CD14-positive monocyte (primary cell): ENCODE results near the gene PDE4B. TPM values are rescaled to one million over a fixed set of nuclear protein-coding genes. Genes with fewer than 3 reads are reported as not detected.

Source experiments
- DNase-seq, 3 donors: peaks; one replicate each; pipeline ENCODE4 v3.0.0-alpha.2; 2011 to 2022
- H2AFZ ChIP-seq: 2 replicates; pipeline ENCODE4 v1.6.0; 2012; ENCODE audit warnings: mild to moderate bottlenecking, low read depth, low read length, inconsistent platforms; ENCODE audit not compliant: insufficient read depth, poor library complexity, severe bottlenecking
- H3K27ac ChIP-seq, 2 donors: 1 replicate in 1 of 2; 2 replicates in 1 of 2; pipeline ENCODE4 v1.5.1; 2012 to 2013; ENCODE audit warnings: low read length in 2 of 2, control low read depth in 1 of 2, inconsistent platforms in 1 of 2, low read depth in 1 of 2, mild to moderate bottlenecking in 1 of 2
- H3K27me3 ChIP-seq, 2 donors: one replicate each; pipeline versions ENCODE4 v1.6.0 to v1.6.1; 2011 to 2013; ENCODE audit warnings: low read length in 2 of 2; ENCODE audit not compliant: control insufficient read depth in 2 of 2, insufficient read depth in 2 of 2
- H3K36me3 ChIP-seq, 2 donors: replicated peaks in 1 of 2; 1 replicate in 1 of 2; 2 replicates in 1 of 2; pipeline versions ENCODE4 v1.5.1 to v1.6.1; 2012 to 2013; ENCODE audit warnings: low read length in 2 of 2, control low read depth in 1 of 2, inconsistent platforms in 1 of 2, mild to moderate bottlenecking in 1 of 2; ENCODE audit not compliant: insufficient read depth in 2 of 2, control insufficient read depth in 1 of 2
- H3K4me1 ChIP-seq, 2 donors: 1 replicate in 1 of 2; 2 replicates in 1 of 2; pipeline versions ENCODE4 v1.5.1 to v1.6.1; 2012 to 2013; ENCODE audit warnings: low read length in 2 of 2, control low read depth in 1 of 2, inconsistent platforms in 1 of 2, mild to moderate bottlenecking in 1 of 2, moderate library complexity in 1 of 2; ENCODE audit not compliant: insufficient read depth in 2 of 2, control insufficient read depth in 1 of 2
- H3K4me2 ChIP-seq: replicated peaks from 2 replicates; pipeline ENCODE3; 2012; ENCODE audit warnings: low read length, moderate library complexity, mild to moderate bottlenecking; ENCODE audit not compliant: poor library complexity, severe bottlenecking; ENCODE audit errors: extremely low read depth
- H3K4me3 ChIP-seq, 3 experiments: fragments of 200-600 bp in 1 of 3; sonication (generic) in 1 of 3; replicated peaks in 1 of 3; 1 replicate in 2 of 3; 2 replicates in 1 of 3; pipeline ENCODE4 v1.5.1; 2011 to 2013; ENCODE audit warnings: low read length in 3 of 3, mild to moderate bottlenecking in 3 of 3, control low read depth in 2 of 3, low read depth in 2 of 3, inconsistent platforms in 1 of 3, moderate library complexity in 1 of 3
- H3K79me2 ChIP-seq: 2 replicates; pipeline ENCODE4 v1.6.0; 2012; ENCODE audit warnings: mild to moderate bottlenecking, control low read depth, inconsistent platforms, low read length, moderate library complexity; ENCODE audit not compliant: insufficient read depth
- H3K9ac ChIP-seq: 2 replicates; pipeline ENCODE4 v1.6.0; 2017; ENCODE audit warnings: low read length, mild to moderate bottlenecking; ENCODE audit not compliant: insufficient read depth, poor library complexity, severe bottlenecking
- H3K9me3 ChIP-seq, 2 donors: replicated peaks in 1 of 2; 1 replicate in 1 of 2; 2 replicates in 1 of 2; pipeline versions ENCODE4 v1.5.1 to v1.6.1; 2012 to 2013; ENCODE audit warnings: low read length in 2 of 2, control low read depth in 1 of 2; ENCODE audit not compliant: control insufficient read depth in 1 of 2, insufficient read depth in 1 of 2
- H4K20me1 ChIP-seq: 2 replicates; pipeline ENCODE4 v1.6.0; 2012; ENCODE audit warnings: mild to moderate bottlenecking, low read length, control low read depth, moderate library complexity; ENCODE audit not compliant: insufficient read depth
- H3K27ac Mint-ChIP-seq, 7 donors: one replicate each; pipeline ENCODE4 v1.8.0; 2020; ENCODE audit warnings: mild to moderate bottlenecking in 7 of 7, mixed read lengths in 7 of 7, moderate library complexity in 6 of 7, inconsistent platforms in 2 of 7
- H3K27me3 Mint-ChIP-seq, 3 donors: one replicate each; pipeline ENCODE4 v1.8.0; 2021 to 2022; ENCODE audit warnings: low read depth in 3 of 3, mild to moderate bottlenecking in 3 of 3, mixed read lengths in 3 of 3, moderate library complexity in 3 of 3, inconsistent platforms in 1 of 3
- H3K36me3 Mint-ChIP-seq, 2 donors: one replicate each; pipeline ENCODE4 v1.8.0; 2020; ENCODE audit warnings: mixed read lengths in 2 of 2, inconsistent platforms in 1 of 2, mild to moderate bottlenecking in 1 of 2
- H3K4me1 Mint-ChIP-seq: one replicate; pipeline ENCODE4 v1.8.0; 2020; ENCODE audit warnings: mild to moderate bottlenecking, mixed read lengths
- H3K4me3 Mint-ChIP-seq, 2 donors: one replicate each; pipeline ENCODE4 v1.8.0; 2020; ENCODE audit warnings: mild to moderate bottlenecking in 2 of 2, mixed read lengths in 2 of 2, moderate library complexity in 1 of 2
- H3K9me3 Mint-ChIP-seq, 7 donors: one replicate each; pipeline ENCODE4 v1.8.0; 2020 to 2022; ENCODE audit warnings: mixed read lengths in 7 of 7, mild to moderate bottlenecking in 6 of 7, moderate library complexity in 6 of 7, inconsistent platforms in 2 of 7
- WGBS: methylation state at CpG from one replicate; pipeline ENCODE4 v1.1.5; 2013; ENCODE audit warnings: missing lambda C conversion rate; ENCODE audit not compliant: insufficient coverage; 5-methylcytosine and 5-hydroxymethylcytosine counted together
- intact Hi-C, 2 donors: fragments of 100-400 bp; cut with micrococcal nuclease; formaldehyde crosslinking; loops; one replicate each; pipeline versions ENCODE4 v1.15.0 to v1.15.1; 2023
- polyA plus RNA-seq, 3 donors: library from polyadenylated mRNA; depleted of rRNA in 1 of 3; unstranded in 2 of 3; stranded (reverse) in 1 of 3; fragments of 300-500 nt in 2 of 3; fragments of >200 nt in 1 of 3; fragmentation: Illumina TruSeq in 2 of 3; gene quantifications; 1 replicate in 2 of 3; 2 replicates in 1 of 3; pipeline ENCODE4 v1.2.3, GENCODE V29; 2012 to 2021
- TF ChIP-seq, protein P1 (sequence below): fragments of 200-600 bp; IDR thresholded peaks from one replicate; pipeline ENCODE4 v1.8.0; 2022; ENCODE audit warnings: antibody characterized with exemption, mild to moderate bottlenecking

The PDE4B gene
- polyA plus RNA-seq, 3 donors: 17.2 to 52.8 (median 25.2) TPM

DNA sequence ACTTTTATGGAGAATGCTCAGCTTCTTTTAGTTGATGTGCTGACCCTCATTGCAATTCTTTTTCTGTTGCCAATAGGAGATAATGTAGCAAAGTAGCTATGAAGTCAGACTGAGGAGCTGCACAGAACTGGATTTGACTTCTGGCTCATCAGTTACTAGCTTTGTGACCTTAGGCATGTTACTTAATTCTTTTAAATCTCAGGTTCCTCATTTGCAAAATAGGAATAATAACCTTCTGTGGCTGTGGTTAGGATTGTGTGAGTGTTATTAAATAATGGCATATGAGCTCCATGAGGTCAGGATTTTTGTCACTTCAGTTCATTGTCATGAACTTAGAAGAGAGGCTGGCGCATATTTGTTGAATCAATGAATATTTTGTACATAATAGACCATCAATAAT, 503.7 kb downstream of the PDE4B start:
- intact Hi-C loops: loop anchor here in 1 of 2 donors (5.0 kb wide), 1 partner anchor 36 kb away; no protein-coding TSS in a partner anchor
- Histone ChIP-seq H3K4me2 (no peak overlapping the region), H3K4me1 (peaks cover 20 to 26% of the 10 kb centered on the region in 2 donors), H2AFZ (no peak overlapping the region), H3K4me3 (no peak overlapping the region), H3K79me2 (no peaks in the 10 kb centered on the region), H4K20me1 (no peaks in the 10 kb centered on the region), H3K9me3 (no peaks in the 10 kb centered on the region), H3K36me3 (no peaks in the 10 kb centered on the region), H3K27ac (no peak overlapping the region), H3K9ac (no peak overlapping the region), H3K27me3 (no peaks in the 10 kb centered on the region)
- no CpG with 5 or more reads among the region's 1 CpG for WGBS
- H3K4me3 Mint-ChIP-seq: no peak overlapping the region
- peak overlapping the region in 2 of 7 donors; percentile 31 to 54 for H3K27ac Mint-ChIP-seq
- no peaks in the 10 kb centered on the region for H3K9me3 Mint-ChIP-seq
- TF ChIP-seq, protein P1, sequence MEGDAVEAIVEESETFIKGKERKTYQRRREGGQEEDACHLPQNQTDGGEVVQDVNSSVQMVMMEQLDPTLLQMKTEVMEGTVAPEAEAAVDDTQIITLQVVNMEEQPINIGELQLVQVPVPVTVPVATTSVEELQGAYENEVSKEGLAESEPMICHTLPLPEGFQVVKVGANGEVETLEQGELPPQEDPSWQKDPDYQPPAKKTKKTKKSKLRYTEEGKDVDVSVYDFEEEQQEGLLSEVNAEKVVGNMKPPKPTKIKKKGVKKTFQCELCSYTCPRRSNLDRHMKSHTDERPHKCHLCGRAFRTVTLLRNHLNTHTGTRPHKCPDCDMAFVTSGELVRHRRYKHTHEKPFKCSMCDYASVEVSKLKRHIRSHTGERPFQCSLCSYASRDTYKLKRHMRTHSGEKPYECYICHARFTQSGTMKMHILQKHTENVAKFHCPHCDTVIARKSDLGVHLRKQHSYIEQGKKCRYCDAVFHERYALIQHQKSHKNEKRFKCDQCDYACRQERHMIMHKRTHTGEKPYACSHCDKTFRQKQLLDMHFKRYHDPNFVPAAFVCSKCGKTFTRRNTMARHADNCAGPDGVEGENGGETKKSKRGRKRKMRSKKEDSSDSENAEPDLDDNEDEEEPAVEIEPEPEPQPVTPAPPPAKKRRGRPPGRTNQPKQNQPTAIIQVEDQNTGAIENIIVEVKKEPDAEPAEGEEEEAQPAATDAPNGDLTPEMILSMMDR: no peak
- peak; percentile 39 to 54 (median 51) for DNase-seq
- H3K27me3 Mint-ChIP-seq: peaks cover 0 to 2% (median 0%) of the 10 kb centered on the region in 3 donors
- peaks cover 35% of the 10 kb centered on the region for H3K4me1 Mint-ChIP-seq
- H3K36me3 Mint-ChIP-seq: no peaks in the 10 kb centered on the region

DNA sequence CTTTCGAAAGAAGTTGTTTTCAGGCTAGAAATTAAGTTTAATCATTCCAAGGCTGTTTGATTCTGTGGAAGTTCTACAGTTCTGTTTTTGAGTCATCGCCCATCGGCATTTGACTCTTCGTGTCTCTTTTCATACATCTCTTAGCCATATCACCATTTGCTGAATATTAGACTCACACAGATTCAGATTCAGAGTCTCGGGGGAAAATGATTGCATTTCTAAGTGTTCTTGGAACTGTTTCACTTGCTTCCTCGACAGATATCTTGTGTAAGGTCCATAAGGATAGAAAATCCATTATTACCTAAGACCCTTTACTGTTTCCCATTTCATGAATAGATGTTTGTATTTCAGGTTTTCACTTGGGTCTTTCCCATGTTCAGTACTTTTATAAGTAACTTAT, 504.3 kb downstream of the PDE4B start:
- Histone ChIP-seq H3K27me3 (no peaks in the 10 kb centered on the region), H2AFZ (no peak overlapping the region), H3K4me3 (no peak overlapping the region), H3K27ac (no peak overlapping the region), H3K79me2 (no peaks in the 10 kb centered on the region), H3K9me3 (no peaks in the 10 kb centered on the region), H3K4me2 (no peak overlapping the region), H3K9ac (no peak overlapping the region), H3K4me1 (peaks cover 25 to 32% of the 10 kb centered on the region in 2 donors), H4K20me1 (no peaks in the 10 kb centered on the region), H3K36me3 (no peaks in the 10 kb centered on the region)
- H3K36me3 Mint-ChIP-seq: no peaks in the 10 kb centered on the region
- no peak overlapping the region for H3K4me3 Mint-ChIP-seq
- intact Hi-C loops: loop anchor here in 1 of 2 donors (5.0 kb wide), 1 partner anchor 35 kb away; no protein-coding TSS in a partner anchor
- no peaks in the 10 kb centered on the region for H3K9me3 Mint-ChIP-seq
- H3K27ac Mint-ChIP-seq: no peak overlapping the region
- no peak for DNase-seq
- peaks cover 40% of the 10 kb centered on the region for H3K4me1 Mint-ChIP-seq
- WGBS: no CpG with 5 or more reads among the region's 6 CpGs
- H3K27me3 Mint-ChIP-seq: peaks cover 0 to 2% (median 0%) of the 10 kb centered on the region in 3 donors
- TF ChIP-seq, protein P1: no peak
